Spleen (tissue), 11 donors: ENCODE measurements around the gene ABHD6. TPM values are rescaled to one million over a fixed set of nuclear protein-coding genes. Genes with fewer than 3 reads are reported as not detected.

Source experiments
- DNase-seq: peaks from one replicate; pipeline ENCODE4 v3.0.0-alpha.2; 2020
- H3K27ac ChIP-seq, 8 donors: fragments of 200-600 bp; sonication (generic) in 7 of 8; 1 replicate in 4 of 8; 2 replicates in 4 of 8; pipeline versions ENCODE4 v1.5.0 to v1.8.0; 2016 to 2021; ENCODE audit warnings: inconsistent platforms in 4 of 8, mild to moderate bottlenecking in 4 of 8, moderate library complexity in 1 of 8
- H3K27me3 ChIP-seq, 7 donors: fragments of 200-600 bp; sonication (generic) in 6 of 7; replicated peaks in 1 of 7; 1 replicate in 4 of 7; 2 replicates in 3 of 7; pipeline versions ENCODE4 v1.5.0 to v1.8.0; 2016 to 2021; ENCODE audit warnings: inconsistent platforms in 3 of 7, mild to moderate bottlenecking in 1 of 7
- H3K36me3 ChIP-seq, 6 donors: fragments of 200-600 bp; sonication (generic) in 5 of 6; 1 replicate in 4 of 6; 2 replicates in 2 of 6; pipeline versions ENCODE4 v1.5.0 to v1.8.0; 2016 to 2021; ENCODE audit warnings: inconsistent platforms in 2 of 6
- H3K4me1 ChIP-seq, 6 donors: fragments of 200-600 bp; sonication (generic) in 5 of 6; 1 replicate in 3 of 6; 2 replicates in 3 of 6; pipeline versions ENCODE4 v1.5.0 to v1.8.0; 2016 to 2021; ENCODE audit warnings: inconsistent platforms in 3 of 6
- H3K4me3 ChIP-seq, 8 donors: fragments of 200-600 bp; sonication (generic) in 7 of 8; 1 replicate in 4 of 8; 2 replicates in 4 of 8; pipeline versions ENCODE4 v1.5.0 to v1.8.0; 2016 to 2021; ENCODE audit warnings: inconsistent platforms in 4 of 8, mild to moderate bottlenecking in 4 of 8, moderate library complexity in 2 of 8
- H3K9me3 ChIP-seq, 8 donors: fragments of 200-600 bp; sonication (generic) in 7 of 8; 1 replicate in 4 of 8; 2 replicates in 4 of 8; pipeline versions ENCODE4 v1.5.0 to v1.8.0; 2016 to 2021; ENCODE audit warnings: inconsistent platforms in 4 of 8
- CTCF ChIP-seq, 11 experiments: fragments of 200-600 bp in 7 of 11; fragments of 450-650 bp in 4 of 11; sonication (generic) in 4 of 11; IDR thresholded peaks in 8 of 11; conservative IDR thresholded peaks in 3 of 11; 1 replicate in 7 of 11; 2 replicates in 4 of 11; pipeline versions ENCODE4 v1.4.0 to v1.8.0; 2016 to 2021; ENCODE audit warnings: antibody characterized with exemption in 11 of 11, inconsistent platforms in 4 of 11, mild to moderate bottlenecking in 1 of 11
- POLR2A ChIP-seq, 3 donors: fragments of 450-650 bp; IDR thresholded peaks; one replicate each; pipeline ENCODE4 v1.5.1; 2017; ENCODE audit warnings: antibody characterized with exemption in 3 of 3, mild to moderate bottlenecking in 1 of 3
- POLR2AphosphoS5 ChIP-seq, 3 donors: sonication (generic); formaldehyde crosslinking; IDR thresholded peaks; one replicate each; pipeline ENCODE4 v1.5.1; 2017; ENCODE audit warnings: antibody characterized with exemption in 3 of 3
- WGBS, 5 donors: extraction: QIAGEN DNeasy Blood & Tissue Kit in 3 of 5; methylation state at CpG; one replicate each; pipeline versions ENCODE4 v1.1.5 to v1.1.7; 2013 to 2018; 5-methylcytosine and 5-hydroxymethylcytosine counted together
- intact Hi-C: fragments of 100-400 bp; cut with DNase I; formaldehyde crosslinking; loops from one replicate; pipeline ENCODE4 v1.15.0; 2023; ENCODE audit warnings: low total_unique reads
- polyA plus RNA-seq, 3 donors: library from polyadenylated mRNA; stranded (reverse); fragments of 200-250 nt; gene quantifications; one replicate each; pipeline ENCODE4 v1.2.1, GENCODE V29; 2013
- total RNA-seq, 7 donors: library from RNA; depleted of rRNA in 3 of 7; stranded (reverse); fragments of >200 nt in 3 of 7; fragmentation: NEBNext Ultra II Directional in 4 of 7; extraction: Animal tissue kit (Norgen Biotek cat#: 25700) in 4 of 7; gene quantifications; one replicate each; pipeline versions ENCODE4 v1.1.0 to v1.2.1, GENCODE V29; 2016 to 2021
- donor health status: healthy with polysubstance abuse.
- donor health status: DM: no; HTN: no; CAD: no; lungs with moderate emphysema.
- donor health status: DM: no; HTN: no; CAD: no.
- donor health status: Bipolar disorder and iron deficiency.
- donor health status: healthy.
- donor health status: DM: no; HTN: no; CAD: no.
- donor health status: DM: yes; HTN: yes; CAD: no.

ABHD6 gene
- total and polyA plus RNA-seq, 10 donors = 17.2 to 79.9 (median 48.4) TPM

GRCh38 chr3:58203541-58203940 is 34.1 kb upstream of the ABHD6 start:
- Histone ChIP-seq H3K4me3 (no peak overlapping the region), H3K27ac (peak overlapping the region in 5 of 8 donors; percentile 9 to 81 (median 53)), H3K36me3 (peaks cover 0 to 20% (median 0%) of the 10 kb centered on the region in 6 donors), H3K4me1 (peaks cover 22 to 70% (median 47%) of the 10 kb centered on the region in 6 donors), H3K27me3 (no peaks in the 10 kb centered on the region), H3K9me3 (peaks cover 0 to 6% (median 0%) of the 10 kb centered on the region in 8 donors)
- TF ChIP-seq POLR2A (IDR thresholded peaks at IDR 0.05) (no peak), CTCF (IDR thresholded peaks at IDR 0.05 in 8 of 11, conservative IDR thresholded peaks at IDR 0.05 in 3 of 11) (no peak), POLR2AphosphoS5 (IDR thresholded peaks at IDR 0.05) (no peak)
- intact Hi-C loops = no loop called here
- DNase-seq = no peak
- 80 to 95% (median 91%) methylated on average over 4 of the region's 4 CpGs for WGBS, 5 donors

GRCh38 chr3:58204720-58205119 is 32.9 kb upstream of the ABHD6 start:
- intact Hi-C loops = no loop called here
- Histone ChIP-seq H3K4me1 (peaks cover 10 to 60% (median 37%) of the 10 kb centered on the region in 6 donors), H3K27ac (peak overlapping the region in 4 of 8 donors; percentile 7 to 54 (median 20)), H3K9me3 (peaks cover 0 to 6% (median 0%) of the 10 kb centered on the region in 8 donors), H3K27me3 (no peaks in the 10 kb centered on the region), H3K4me3 (no peak overlapping the region), H3K36me3 (peaks cover 0 to 20% (median 0%) of the 10 kb centered on the region in 6 donors)
- DNase-seq = no peak
- 61 to 86% (median 79%) methylated on average over 4 of the region's 4 CpGs for WGBS, 5 donors
- TF ChIP-seq POLR2A (IDR thresholded peaks at IDR 0.05) (no peak), CTCF (IDR thresholded peaks at IDR 0.05 in 8 of 11, conservative IDR thresholded peaks at IDR 0.05 in 3 of 11) (no peak), POLR2AphosphoS5 (IDR thresholded peaks at IDR 0.05) (no peak)

DNA sequence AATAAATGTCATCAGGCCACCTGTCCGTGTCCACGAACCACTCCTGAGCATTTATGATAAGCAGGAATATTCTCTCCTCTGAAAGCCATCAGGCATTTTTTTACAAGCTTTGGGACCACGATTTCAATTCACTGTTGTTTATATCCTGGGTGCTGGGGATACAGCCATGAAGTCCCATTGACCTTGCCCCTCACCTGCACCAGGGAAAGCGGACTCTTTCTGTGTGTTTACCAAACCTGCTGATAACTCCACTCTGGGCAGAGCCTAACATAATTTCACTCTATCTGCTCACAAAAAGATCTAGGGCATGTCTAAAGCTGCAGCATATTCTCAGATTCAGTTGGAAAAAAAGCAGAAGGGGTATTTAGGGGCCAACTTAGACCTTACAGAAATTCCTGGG is 31.6 kb upstream of the ABHD6 start:
- H3K9me3 ChIP-seq = peaks cover 0 to 6% (median 0%) of the 10 kb centered on the region in 8 donors
- H3K4me3 ChIP-seq = no peak overlapping the region
- DNase-seq = no peak
- no peak for TF ChIP-seq POLR2AphosphoS5 (IDR thresholded peaks at IDR 0.05)
- TF ChIP-seq CTCF (IDR thresholded peaks at IDR 0.05 in 8 of 11, conservative IDR thresholded peaks at IDR 0.05 in 3 of 11) = no peak
- TF ChIP-seq POLR2A (IDR thresholded peaks at IDR 0.05) = no peak
- H3K27ac ChIP-seq = peak overlapping the region in 4 of 8 donors; percentile 20 to 54 (median 29)
- H3K27me3 ChIP-seq = no peaks in the 10 kb centered on the region
- WGBS, 5 donors = 89 to 94% (median 91%) methylated on average over 4 of the region's 4 CpGs
- intact Hi-C loops = no loop called here
- H3K36me3 ChIP-seq = peaks cover 0 to 20% (median 0%) of the 10 kb centered on the region in 6 donors
- peaks cover 9 to 60% (median 30%) of the 10 kb centered on the region in 6 donors for H3K4me1 ChIP-seq

DNA sequence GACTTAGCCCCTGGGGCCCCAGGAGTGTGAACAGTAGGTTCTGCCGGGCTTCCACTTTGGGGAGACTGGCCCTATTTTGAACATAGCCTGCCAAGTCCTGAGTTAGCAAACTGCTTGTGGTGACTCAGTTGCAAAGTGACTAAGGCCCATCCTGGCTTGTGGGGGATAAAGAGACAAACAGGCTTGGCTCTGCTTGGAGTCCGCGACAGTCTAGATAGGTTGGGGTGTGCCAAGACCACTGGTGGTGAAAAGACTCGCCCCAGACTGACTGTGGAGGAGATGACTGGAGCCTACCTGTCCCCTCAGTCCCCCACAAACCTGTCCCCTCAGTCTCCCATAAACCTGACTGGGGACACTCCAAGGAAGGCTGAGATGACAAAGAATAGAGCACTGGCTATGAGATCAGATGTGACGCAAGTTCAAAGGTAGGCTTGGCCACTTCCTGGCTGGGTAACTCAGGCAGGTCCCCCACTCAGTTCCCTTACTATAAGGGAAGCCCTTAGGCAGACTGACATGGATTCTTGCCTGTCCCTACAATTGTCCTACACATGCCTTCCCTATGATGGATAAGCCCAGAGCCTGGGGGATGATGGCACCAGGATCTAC is 31.1 kb upstream of the ABHD6 start:
- peaks cover 0 to 20% (median 0%) of the 10 kb centered on the region in 6 donors for H3K36me3 ChIP-seq
- no peak for DNase-seq
- intact Hi-C loops = no loop called here
- peak overlapping the region in 4 of 8 donors; percentile 20 to 54 (median 29) for H3K27ac ChIP-seq
- no peaks in the 10 kb centered on the region for H3K27me3 ChIP-seq
- peaks cover 0 to 5% (median 0%) of the 10 kb centered on the region in 8 donors for H3K9me3 ChIP-seq
- WGBS, 5 donors = 83 to 93% (median 92%) methylated on average over 5 of the region's 5 CpGs
- peaks cover 4 to 60% (median 29%) of the 10 kb centered on the region in 6 donors for H3K4me1 ChIP-seq
- H3K4me3 ChIP-seq = peak overlapping the region in 1 of 8 donors; percentile 6
- no peak for TF ChIP-seq POLR2A (IDR thresholded peaks at IDR 0.05)
